Pancreas (tissue), 10 donors: Measurements from ENCODE around the gene LOXL1. TPM values are rescaled to one million over a fixed set of nuclear protein-coding genes. Genes with fewer than 3 reads are reported as not detected.

ENCODE experiments used
- ATAC-seq, 4 donors: fragments of 200-7000 bp; cut with Tn5 transposase; one replicate each; pipeline versions ENCODE4 v1.8.0 to v1.9.1; 2020; ENCODE audit warnings: mild to moderate bottlenecking in 4 of 4, moderate library complexity in 4 of 4
- DNase-seq, 6 donors: peaks; one replicate each; pipeline ENCODE4 v3.0.0-alpha.2; 2020
- FAIRE-seq: peaks from 2 replicates; lab custom pipeline; 2012; peaks lifted over from hg19 to GRCh38; lab: Jason Lieb, UNC
- H3K27ac ChIP-seq, 4 donors: fragments of 200-600 bp; sonication (generic); 1 replicate in 3 of 4; 2 replicates in 1 of 4; pipeline versions ENCODE4 v1.5.0 to v1.8.0; 2020
- H3K27me3 ChIP-seq, 4 donors: fragments of 200-600 bp; one replicate each; pipeline ENCODE4 v1.8.0; 2021
- H3K36me3 ChIP-seq, 3 donors: fragments of 200-600 bp; sonication (generic) in 1 of 3; one replicate each; pipeline versions ENCODE4 v1.5.0 to v1.8.0; 2020 to 2021
- H3K4me1 ChIP-seq, 3 donors: fragments of 200-600 bp; one replicate each; pipeline ENCODE4 v1.8.0; 2021
- H3K4me3 ChIP-seq, 4 donors: fragments of 200-600 bp; sonication (generic) in 2 of 4; one replicate each; pipeline versions ENCODE4 v1.5.0 to v1.8.0; 2020 to 2021
- H3K9me3 ChIP-seq, 4 donors: fragments of 200-600 bp; one replicate each; pipeline ENCODE4 v1.8.0; 2021
- WGBS, 2 donors: extraction: QIAGEN DNeasy Blood & Tissue Kit; methylation state at CpG; one replicate each; pipeline ENCODE4 v1.1.7; 2013; 5-methylcytosine and 5-hydroxymethylcytosine counted together
- intact Hi-C, 3 donors: fragments of 100-400 bp; cut with DNase I; formaldehyde crosslinking; loops; one replicate each; pipeline versions ENCODE4 v1.11.1 to v1.14.2; 2022
- polyA plus RNA-seq, 2 donors: library from polyadenylated mRNA; stranded (reverse); fragments of 200-250 nt; gene quantifications; one replicate each; pipeline ENCODE4 v1.2.3, GENCODE V29; 2013
- total RNA-seq, 6 donors: library from RNA; stranded (reverse); fragmentation: NEBNext Ultra II Directional in 4 of 6; extraction: Animal tissue kit (Norgen Biotek cat#: 25700) in 4 of 6; gene quantifications; one replicate each; pipeline versions ENCODE4 v1.2.1 to v1.2.4, GENCODE V29; 2021 to 2023
- TF ChIP-seq, protein P1 (sequence below), 4 donors: fragments of 200-600 bp; sonication (generic) in 3 of 4; IDR thresholded peaks; one replicate each; pipeline versions ENCODE4 v1.5.0 to v1.8.0; 2021; ENCODE audit warnings: antibody characterized with exemption in 4 of 4
- donor health status: healthy with polysubstance abuse.
- donor health status: DM: no; HTN: no; CAD: no; lungs with moderate emphysema.
- donor health status: DM: no; HTN: no; CAD: no.
- donor health status: control.
- donor health status: control.
- donor health status: Bipolar disorder and iron deficiency.
- donor health status: DM: yes; HTN: yes; CAD: no.
- donor health status: DM: no; HTN: no; CAD: no.
- donor health status: DM: no; HTN: no; CAD: no.
- donor health status: DM: yes; HTN: yes; CAD: no.

Gene LOXL1
- total and polyA plus RNA-seq, 8 donors: 2.2 to 14.9 (median 5.5) TPM

DNA sequence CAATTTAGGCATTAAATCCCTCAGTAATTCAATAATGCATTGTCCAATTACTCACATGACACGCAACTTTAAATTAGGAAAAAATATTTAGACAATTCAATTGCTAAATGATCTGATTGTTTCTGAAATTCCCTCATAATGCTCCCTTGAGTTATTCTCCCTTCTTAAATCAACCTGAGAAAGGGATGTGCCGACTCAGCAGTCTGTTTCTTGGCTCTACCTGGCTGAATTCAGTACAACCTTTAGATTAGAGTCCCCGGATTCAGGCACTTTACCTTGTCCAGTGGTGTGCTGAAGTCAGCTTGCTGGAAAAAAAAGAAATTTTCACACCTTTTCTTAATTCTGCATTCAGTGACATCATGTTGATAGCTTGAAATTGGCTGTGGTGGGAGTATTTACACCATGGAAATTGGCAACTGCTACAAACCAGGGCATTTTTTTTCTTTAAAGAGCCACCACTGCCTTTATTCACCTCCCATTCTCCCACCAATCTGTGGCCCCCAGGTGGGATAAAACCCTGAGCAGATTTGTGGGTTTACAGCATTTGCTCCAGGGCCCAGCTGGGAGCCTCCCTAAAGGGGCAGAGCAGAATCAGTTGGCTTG, 20.9 kb upstream of the LOXL1 start:
- no peaks in the 10 kb centered on the region for H3K4me1 ChIP-seq
- H3K27ac ChIP-seq: no peak overlapping the region
- FAIRE-seq: no peak
- no peaks in the 10 kb centered on the region for H3K9me3 ChIP-seq
- intact Hi-C loops: no loop called here
- no peak for ATAC-seq
- DNase-seq: no peak
- no peak overlapping the region for H3K4me3 ChIP-seq
- H3K36me3 ChIP-seq: no peaks in the 10 kb centered on the region
- 85 to 92% methylated on average over 3 of the region's 3 CpGs for WGBS, 2 donors
- no peaks in the 10 kb centered on the region for H3K27me3 ChIP-seq
- TF ChIP-seq, protein P1, sequence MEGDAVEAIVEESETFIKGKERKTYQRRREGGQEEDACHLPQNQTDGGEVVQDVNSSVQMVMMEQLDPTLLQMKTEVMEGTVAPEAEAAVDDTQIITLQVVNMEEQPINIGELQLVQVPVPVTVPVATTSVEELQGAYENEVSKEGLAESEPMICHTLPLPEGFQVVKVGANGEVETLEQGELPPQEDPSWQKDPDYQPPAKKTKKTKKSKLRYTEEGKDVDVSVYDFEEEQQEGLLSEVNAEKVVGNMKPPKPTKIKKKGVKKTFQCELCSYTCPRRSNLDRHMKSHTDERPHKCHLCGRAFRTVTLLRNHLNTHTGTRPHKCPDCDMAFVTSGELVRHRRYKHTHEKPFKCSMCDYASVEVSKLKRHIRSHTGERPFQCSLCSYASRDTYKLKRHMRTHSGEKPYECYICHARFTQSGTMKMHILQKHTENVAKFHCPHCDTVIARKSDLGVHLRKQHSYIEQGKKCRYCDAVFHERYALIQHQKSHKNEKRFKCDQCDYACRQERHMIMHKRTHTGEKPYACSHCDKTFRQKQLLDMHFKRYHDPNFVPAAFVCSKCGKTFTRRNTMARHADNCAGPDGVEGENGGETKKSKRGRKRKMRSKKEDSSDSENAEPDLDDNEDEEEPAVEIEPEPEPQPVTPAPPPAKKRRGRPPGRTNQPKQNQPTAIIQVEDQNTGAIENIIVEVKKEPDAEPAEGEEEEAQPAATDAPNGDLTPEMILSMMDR (IDR thresholded peaks at IDR 0.05): no peak

DNA sequence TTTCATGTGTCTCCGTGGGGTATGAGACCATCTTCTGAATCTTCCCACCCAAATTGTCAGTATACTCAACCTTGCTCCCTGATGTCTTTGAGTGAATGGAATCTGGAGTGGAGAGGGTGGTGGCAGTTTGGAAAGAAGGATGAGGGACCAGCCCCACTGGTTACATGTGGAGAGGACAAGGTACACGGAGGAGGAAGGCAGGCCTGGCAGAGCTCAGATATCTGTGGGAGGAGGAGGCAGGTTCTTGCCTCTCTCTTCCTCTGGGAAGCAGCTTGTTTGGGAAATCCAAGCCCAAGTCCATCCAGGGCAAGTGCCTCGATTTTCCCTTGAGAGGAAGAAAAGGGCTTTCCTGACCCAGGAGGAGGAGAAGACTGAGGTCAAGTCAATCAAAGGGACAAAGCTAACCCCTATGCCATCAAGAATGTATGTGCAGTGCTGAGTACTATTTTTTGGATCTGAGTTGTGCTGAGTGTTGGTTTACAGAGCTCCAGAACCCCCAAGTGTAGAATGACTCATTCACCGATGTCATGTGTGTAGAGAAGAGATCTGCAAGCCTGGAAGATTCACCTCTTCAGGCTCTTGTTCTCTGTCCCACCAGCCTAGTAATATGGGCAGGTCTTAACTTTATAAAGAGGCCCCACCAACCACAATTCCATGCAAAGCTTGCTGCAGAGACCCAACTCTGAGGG, 19.8 kb upstream of the LOXL1 start:
- Histone ChIP-seq H3K4me1 (no peaks in the 10 kb centered on the region), H3K27me3 (no peaks in the 10 kb centered on the region), H3K36me3 (no peaks in the 10 kb centered on the region), H3K4me3 (no peak overlapping the region), H3K27ac (no peak overlapping the region), H3K9me3 (no peaks in the 10 kb centered on the region)
- ATAC-seq: no peak
- intact Hi-C loops: no loop called here
- no peak for DNase-seq
- no peak for FAIRE-seq
- WGBS, 2 donors: 65 to 73% methylated on average over 4 of the region's 4 CpGs
- TF ChIP-seq, protein P1 (IDR thresholded peaks at IDR 0.05): no peak

DNA sequence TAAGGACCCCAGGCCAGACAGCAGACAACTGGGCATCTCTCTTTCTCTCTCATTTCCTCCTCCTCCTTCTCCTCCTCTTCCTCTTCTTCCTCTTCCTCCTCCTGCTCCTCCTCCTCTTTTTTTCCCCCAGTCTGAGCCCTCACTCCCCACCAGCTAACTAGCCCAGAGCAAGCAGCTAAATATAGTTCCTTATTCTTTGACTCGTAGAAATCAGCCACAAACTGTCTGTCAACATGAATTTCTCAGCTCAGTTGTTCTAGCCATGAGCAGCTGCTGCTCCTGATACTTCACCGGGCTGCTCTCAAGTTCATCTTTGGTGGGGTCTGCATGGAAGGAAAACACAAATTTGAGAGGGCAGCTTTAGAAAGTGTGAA, 19.2 kb upstream of the LOXL1 start:
- Histone ChIP-seq H3K36me3 (no peaks in the 10 kb centered on the region), H3K4me1 (no peaks in the 10 kb centered on the region), H3K27ac (no peak overlapping the region), H3K9me3 (no peaks in the 10 kb centered on the region), H3K27me3 (no peaks in the 10 kb centered on the region), H3K4me3 (no peak overlapping the region)
- DNase-seq (no peak), FAIRE-seq (no peak), ATAC-seq (no peak)
- WGBS, 2 donors: 77 to 88% methylated on average over 2 of the region's 2 CpGs
- intact Hi-C loops: no loop called here
- TF ChIP-seq, protein P1 (IDR thresholded peaks at IDR 0.05): no peak

DNA sequence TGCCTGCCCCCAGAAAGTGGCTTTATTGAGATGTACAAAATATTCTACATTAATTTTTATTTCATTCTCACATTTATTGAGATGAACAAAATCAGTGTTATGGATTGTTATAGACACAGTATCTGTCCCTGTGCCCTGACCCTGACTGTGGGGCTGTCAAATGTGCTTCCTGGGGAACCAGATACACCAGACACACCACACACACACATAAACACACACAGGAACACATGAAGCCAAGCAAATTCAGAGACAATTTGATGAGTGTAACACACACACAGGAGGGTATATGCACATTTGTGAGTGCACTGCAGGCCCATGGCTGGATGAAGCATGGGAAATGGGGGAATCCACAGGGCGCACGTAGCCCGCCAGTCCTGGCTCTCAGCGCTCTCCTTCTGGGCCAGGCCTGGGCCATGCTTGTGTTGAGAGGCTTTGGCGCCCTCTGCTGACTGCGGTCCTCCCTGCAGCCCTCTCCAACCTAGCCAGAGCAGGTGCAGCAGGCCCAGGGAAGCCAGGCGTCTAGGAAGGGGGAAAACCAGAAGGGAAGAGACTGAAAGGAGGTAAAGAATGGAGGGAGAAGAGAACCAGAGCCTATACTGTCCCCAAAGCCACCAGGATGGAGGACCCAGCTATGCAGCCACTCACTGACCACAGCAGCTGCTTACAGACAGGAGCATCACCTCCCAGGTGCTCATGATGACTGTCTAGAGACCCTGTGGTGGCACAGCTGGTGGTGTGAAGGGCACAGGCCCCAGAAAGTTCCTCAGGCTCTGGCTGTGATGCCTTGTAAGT, 18.0 kb upstream of the LOXL1 start:
- peak; percentile 59 to 93 (median 82) for DNase-seq

More for the DNA sequence above, 18.0 kb upstream of the LOXL1 start:
- Histone ChIP-seq H3K27me3 (no peaks in the 10 kb centered on the region), H3K4me1 (no peaks in the 10 kb centered on the region), H3K27ac (no peak overlapping the region), H3K36me3 (no peaks in the 10 kb centered on the region), H3K9me3 (no peaks in the 10 kb centered on the region), H3K4me3 (no peak overlapping the region)
- FAIRE-seq (no peak), ATAC-seq (peak; percentile 90 to 99 (median 98))
- WGBS, 2 donors: 15 to 23% methylated on average over 7 of the region's 7 CpGs
- TF ChIP-seq, protein P1 (IDR thresholded peaks at IDR 0.05): peak; percentile 40 to 81 (median 71)
- intact Hi-C loops: no loop called here
